ENCODE data around the gene GPSM1. TPM values are rescaled to one million over a fixed set of nuclear protein-coding genes. Genes with fewer than 3 reads are reported as not detected.

GPSM1 gene
- total RNA-seq, 1 donor from 2014 or later: 82.2 TPM

DNA sequence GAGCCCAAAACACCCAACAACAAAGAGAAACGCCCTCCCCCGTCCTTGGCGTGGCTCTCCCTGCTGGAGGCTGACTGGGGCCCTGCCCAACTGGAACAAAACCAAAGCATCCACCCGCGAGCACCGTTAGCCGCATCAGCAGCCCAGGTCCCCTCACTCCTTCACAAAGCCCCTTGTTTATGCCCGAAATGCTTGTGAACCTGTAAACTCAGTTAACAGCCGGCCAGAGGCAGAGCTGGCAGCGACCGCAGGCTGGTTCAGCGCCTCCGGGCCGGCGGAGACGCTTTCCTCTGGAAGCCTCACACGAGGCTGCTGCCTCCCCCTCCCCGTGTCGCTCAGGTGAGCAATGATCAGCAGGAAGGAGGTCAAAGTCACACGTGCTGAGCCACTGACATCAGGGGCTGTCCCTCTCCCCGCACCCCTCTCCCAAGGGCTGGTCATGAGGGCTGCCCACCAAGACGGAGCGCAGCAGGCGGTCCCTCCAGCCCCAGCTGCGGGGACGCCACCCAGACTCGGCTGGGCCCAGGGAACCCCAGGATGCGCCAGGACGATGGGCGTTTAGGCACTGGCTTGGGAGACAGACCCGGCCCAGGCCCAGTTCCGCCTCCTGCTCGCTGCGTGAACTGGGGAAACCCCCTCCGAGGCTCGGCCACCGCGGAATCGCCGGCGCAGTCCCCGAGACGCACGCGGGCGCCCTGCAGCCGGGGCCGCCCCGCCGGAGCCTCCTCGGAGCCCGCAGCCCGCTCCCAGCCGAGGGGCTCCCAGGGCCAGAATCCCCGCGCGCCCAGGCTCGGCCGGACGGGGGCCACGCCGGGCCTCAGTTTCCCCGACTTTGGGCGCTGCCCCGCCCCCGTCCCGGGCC, 72.1 kb downstream of the GPSM1 start:
- no peaks in the 10 kb centered on the region for H3K27me3 Mint-ChIP-seq
- peak overlapping the region; percentile 86 for H3K4me3 Mint-ChIP-seq (ENCODE audit: low read depth)
- DNase-seq (ENCODE audit: low spot score, unreplicated experiment): no peak
- TF ChIP-seq, protein P1, sequence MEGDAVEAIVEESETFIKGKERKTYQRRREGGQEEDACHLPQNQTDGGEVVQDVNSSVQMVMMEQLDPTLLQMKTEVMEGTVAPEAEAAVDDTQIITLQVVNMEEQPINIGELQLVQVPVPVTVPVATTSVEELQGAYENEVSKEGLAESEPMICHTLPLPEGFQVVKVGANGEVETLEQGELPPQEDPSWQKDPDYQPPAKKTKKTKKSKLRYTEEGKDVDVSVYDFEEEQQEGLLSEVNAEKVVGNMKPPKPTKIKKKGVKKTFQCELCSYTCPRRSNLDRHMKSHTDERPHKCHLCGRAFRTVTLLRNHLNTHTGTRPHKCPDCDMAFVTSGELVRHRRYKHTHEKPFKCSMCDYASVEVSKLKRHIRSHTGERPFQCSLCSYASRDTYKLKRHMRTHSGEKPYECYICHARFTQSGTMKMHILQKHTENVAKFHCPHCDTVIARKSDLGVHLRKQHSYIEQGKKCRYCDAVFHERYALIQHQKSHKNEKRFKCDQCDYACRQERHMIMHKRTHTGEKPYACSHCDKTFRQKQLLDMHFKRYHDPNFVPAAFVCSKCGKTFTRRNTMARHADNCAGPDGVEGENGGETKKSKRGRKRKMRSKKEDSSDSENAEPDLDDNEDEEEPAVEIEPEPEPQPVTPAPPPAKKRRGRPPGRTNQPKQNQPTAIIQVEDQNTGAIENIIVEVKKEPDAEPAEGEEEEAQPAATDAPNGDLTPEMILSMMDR (IDR thresholded peaks at IDR 0.05; ENCODE audit: unreplicated experiment): no peak
- no peaks in the 10 kb centered on the region for H3K9me3 Mint-ChIP-seq (ENCODE audit: low read depth)
- H3K36me3 Mint-ChIP-seq (ENCODE audit: insufficient read depth): peaks cover 7% of the 10 kb centered on the region
- peak overlapping the region; percentile 95 for H3K27ac Mint-ChIP-seq
- H3K4me1 Mint-ChIP-seq (ENCODE audit: low read depth): peaks cover 10% of the 10 kb centered on the region

GRCh38 chr9:136400038-136400834, 72.9 kb downstream of the GPSM1 start, which contains the start of gene SNAPC4:
TSS of gene SNAPC4 (minus strand) at chr9:136400170. CDS start at chr9:136398428, 1,742 bp downstream.
- DNase-seq (ENCODE audit: low spot score, unreplicated experiment): peak; percentile 90
- H3K4me1 Mint-ChIP-seq (ENCODE audit: low read depth): peaks cover 10% of the 10 kb centered on the region
- TF ChIP-seq, protein P1 (IDR thresholded peaks at IDR 0.05; ENCODE audit: unreplicated experiment): peak; percentile 91
- H3K9me3 Mint-ChIP-seq (ENCODE audit: low read depth): no peaks in the 10 kb centered on the region
- H3K27me3 Mint-ChIP-seq: no peaks in the 10 kb centered on the region
- peak within 1 kb of the TSS; percentile 95 for H3K27ac Mint-ChIP-seq
- peaks cover 12% of the 10 kb centered on the region for H3K36me3 Mint-ChIP-seq (ENCODE audit: insufficient read depth)
- peak within 1 kb of the TSS; percentile 86 for H3K4me3 Mint-ChIP-seq (ENCODE audit: low read depth)

DNA sequence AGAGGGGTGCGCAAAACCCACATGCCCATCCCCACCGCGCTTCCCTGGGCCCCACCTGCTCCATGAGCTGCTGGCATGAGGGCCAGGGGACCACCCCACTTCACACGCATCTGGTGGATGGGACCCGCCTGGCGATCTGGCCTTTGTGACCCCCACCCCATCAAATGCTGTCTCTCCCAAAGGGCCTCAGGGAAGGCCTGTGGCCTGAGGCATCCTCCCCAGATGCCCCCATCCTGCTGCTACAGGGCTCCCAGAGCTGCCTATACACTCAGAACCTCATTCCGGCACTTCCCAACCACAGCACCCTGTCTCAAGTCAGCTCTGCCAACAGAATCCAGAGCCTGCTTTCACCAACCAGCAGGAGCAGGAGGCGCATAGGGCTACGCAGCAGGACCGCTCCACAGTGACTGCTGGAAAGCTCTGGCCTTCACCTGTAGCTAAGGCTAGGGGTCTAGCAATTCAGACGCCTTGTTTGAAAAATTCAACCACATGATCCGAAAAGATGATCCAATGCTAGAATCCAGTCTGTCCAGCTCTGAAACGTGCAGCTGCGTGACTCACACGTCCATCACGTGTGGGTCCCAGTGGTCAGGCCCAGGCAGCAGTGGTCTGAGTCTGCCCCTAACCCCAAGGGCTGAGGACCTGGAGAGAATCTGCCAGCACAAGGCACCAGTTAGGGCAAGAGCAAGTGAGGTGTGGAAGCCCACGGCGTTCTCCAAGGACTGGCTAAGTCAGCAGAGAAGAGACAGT, 74.0 kb downstream of the GPSM1 start:
- Mint-ChIP-seq H3K4me3 (ENCODE audit: low read depth) (peak overlapping the region; percentile 38), H3K36me3 (ENCODE audit: insufficient read depth) (peaks cover 12% of the 10 kb centered on the region), H3K27ac (no peak overlapping the region), H3K4me1 (ENCODE audit: low read depth) (peaks cover 10% of the 10 kb centered on the region), H3K27me3 (no peaks in the 10 kb centered on the region), H3K9me3 (ENCODE audit: low read depth) (no peaks in the 10 kb centered on the region)
- TF ChIP-seq, protein P1 (IDR thresholded peaks at IDR 0.05; ENCODE audit: unreplicated experiment): no peak
- DNase-seq (ENCODE audit: low spot score, unreplicated experiment): no peak

GRCh38 chr9:136402067-136402466, 74.7 kb downstream of the GPSM1 start:
- Mint-ChIP-seq H3K27me3 (no peaks in the 10 kb centered on the region), H3K4me3 (ENCODE audit: low read depth) (no peak overlapping the region), H3K9me3 (ENCODE audit: low read depth) (no peaks in the 10 kb centered on the region), H3K27ac (no peak overlapping the region), H3K4me1 (ENCODE audit: low read depth) (peaks cover 10% of the 10 kb centered on the region), H3K36me3 (ENCODE audit: insufficient read depth) (peaks cover 8% of the 10 kb centered on the region)
- no peak for DNase-seq (ENCODE audit: low spot score, unreplicated experiment)
- TF ChIP-seq, protein P1 (IDR thresholded peaks at IDR 0.05; ENCODE audit: unreplicated experiment): no peak

GRCh38 chr9:136403538-136403914, 76.2 kb downstream of the GPSM1 start:
- no peak overlapping the region for H3K27ac Mint-ChIP-seq
- H3K4me3 Mint-ChIP-seq (ENCODE audit: low read depth): no peak overlapping the region
- no peak for DNase-seq (ENCODE audit: low spot score, unreplicated experiment)
- H3K4me1 Mint-ChIP-seq (ENCODE audit: low read depth): peaks cover 9% of the 10 kb centered on the region
- TF ChIP-seq, protein P1 (IDR thresholded peaks at IDR 0.05; ENCODE audit: unreplicated experiment): no peak
- H3K9me3 Mint-ChIP-seq (ENCODE audit: low read depth): no peaks in the 10 kb centered on the region
- no peaks in the 10 kb centered on the region for H3K27me3 Mint-ChIP-seq
- H3K36me3 Mint-ChIP-seq (ENCODE audit: insufficient read depth): peaks cover 8% of the 10 kb centered on the region

All from progenitor cell of endocrine pancreas (in vitro differentiated cells).